GM21447 (cell line): ENCODE results near the gene LRRC25.
"Not testable (repeated sequence)": the region's sequence is repeated elsewhere in the genome, so short reads cannot be mapped to it uniquely, and the experiment has no call there.

Experiments used
- ATAC-seq: cut with Tn5 transposase; IDR thresholded peaks from one replicate; pipeline ENCODE4 v1.9.1; 2021; ENCODE audit not compliant: unreplicated experiment

LRRC25 gene

GRCh38 chr19:18380843-18381242, 16.6 kb downstream of the LRRC25 start:
- no peak for ATAC-seq

- ATAC-seq: no peak
Observed at GRCh38 chr19:18379803-18380747, 17.3 kb downstream of the LRRC25 start.

GRCh38 chr19:18377026-18377425, 20.4 kb downstream of the LRRC25 start:
- no peak for ATAC-seq

DNA sequence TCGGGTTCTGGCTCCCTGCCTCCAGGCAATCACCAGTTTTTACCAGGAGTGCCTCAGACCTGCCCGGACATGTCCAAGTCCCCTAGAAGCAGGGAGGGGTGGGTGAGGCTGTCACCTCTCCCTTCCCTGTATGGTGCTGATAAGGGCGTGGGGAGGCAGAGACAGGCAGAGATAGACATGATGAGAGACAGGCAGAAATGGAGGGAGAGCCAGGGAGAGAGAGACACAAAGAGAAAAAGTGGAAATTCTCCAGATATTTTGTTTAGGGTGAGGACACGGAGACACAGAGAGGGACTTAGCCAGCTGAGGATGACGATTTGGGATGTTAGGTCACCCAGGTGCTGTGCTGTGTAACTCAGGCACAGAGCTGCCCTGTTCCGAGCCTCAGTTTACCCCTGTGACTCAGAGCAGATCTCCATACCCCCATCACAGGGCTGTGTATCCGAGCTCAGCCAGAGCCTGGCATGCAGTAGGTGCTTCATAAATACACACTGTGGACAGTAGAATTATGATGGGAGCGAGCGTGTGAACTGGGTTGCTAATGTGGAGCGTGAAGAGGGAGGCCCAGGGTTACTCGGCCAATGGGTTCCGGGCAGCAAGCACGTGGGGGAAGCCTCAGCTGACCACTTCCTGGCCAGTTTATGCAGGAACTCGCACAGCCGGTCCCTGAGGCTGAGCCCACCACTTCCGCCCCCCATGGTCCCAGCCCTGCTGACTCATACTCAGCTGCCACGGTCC, 23.4 kb downstream of the LRRC25 start:
- ATAC-seq: peak; percentile 76

DNA sequence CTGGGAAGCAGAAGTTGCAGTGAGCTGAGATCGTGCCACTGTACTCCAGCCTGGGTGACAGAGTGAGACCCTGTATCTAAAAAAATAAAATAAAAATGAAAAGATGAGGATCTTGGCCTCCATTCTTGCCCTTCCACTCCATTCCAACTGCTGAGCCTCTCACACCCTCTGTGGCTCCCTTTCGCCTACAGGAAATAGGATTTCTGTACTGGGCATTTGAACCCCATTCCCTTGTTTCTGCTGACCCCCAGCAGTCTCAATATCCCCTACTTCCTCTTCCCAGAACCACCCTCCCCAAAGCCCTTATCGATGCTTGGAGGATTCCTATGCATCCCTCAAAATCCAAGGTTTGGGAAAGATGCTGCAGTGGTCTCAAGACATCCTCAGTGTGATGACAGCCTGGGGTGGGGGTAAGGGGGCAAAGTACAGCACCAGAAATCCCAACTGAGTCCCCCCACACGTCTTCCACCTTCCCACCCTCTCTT, 24.0 kb downstream of the LRRC25 start:
- no peak for ATAC-seq

DNA sequence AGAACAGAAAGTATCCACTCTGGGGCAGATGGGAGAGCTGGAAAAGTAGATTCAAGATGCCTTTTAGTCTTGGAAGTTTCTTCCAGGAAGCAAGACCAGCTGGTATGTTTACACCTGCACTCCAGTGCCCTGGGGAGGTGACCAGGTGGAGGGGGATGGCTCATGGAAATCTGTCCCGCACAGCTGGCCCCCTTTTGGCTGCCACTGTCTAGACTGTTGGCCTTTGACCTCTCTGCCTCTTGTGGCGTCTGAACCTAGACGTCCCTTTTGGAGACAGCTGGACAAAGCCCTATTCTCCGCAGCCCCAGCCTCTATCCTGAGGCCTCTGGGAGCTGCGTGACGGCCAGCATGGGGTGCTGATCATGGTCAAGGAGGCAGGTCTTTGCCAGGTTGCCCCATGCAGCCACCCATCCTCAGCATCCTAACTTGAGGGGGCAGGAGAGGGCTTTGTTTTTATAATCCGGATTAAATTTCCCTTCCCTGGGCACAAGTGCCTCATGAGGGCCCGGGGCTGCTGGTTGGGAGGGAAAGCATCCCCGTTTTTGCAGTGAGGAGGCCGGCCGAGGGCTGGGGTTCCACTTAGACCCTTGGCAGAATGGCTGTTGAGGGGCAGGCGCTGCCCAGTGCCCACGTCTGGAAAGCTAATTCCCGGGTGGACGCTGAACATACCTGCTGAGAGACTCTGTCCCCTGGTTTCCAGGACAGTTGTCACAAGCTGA, 28.8 kb downstream of the LRRC25 start:
- ATAC-seq: no peak

DNA sequence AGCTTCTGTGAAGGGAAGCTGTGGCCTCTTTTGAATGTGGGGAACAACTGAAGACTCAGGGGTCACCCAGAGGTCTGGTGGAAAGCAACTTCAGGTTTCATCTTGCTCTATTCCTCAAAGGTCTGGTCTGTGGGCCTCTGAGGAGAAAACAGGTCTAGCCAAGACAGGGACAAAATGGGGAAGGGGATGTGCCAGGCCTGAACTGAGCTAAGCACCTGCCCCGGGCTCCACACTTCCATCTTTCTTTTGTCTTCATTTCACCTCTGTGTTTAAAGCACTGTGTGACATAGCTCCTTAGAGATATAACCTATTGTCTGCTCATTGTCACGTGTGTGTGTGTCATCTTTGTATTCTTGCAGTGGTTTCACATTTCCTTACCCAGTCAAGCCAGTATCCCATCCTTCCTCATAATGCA, 31.4 kb downstream of the LRRC25 start:
- ATAC-seq: no peak

GRCh38 chr19:18364826-18365528, 32.4 kb downstream of the LRRC25 start:
- no peak for ATAC-seq

DNA sequence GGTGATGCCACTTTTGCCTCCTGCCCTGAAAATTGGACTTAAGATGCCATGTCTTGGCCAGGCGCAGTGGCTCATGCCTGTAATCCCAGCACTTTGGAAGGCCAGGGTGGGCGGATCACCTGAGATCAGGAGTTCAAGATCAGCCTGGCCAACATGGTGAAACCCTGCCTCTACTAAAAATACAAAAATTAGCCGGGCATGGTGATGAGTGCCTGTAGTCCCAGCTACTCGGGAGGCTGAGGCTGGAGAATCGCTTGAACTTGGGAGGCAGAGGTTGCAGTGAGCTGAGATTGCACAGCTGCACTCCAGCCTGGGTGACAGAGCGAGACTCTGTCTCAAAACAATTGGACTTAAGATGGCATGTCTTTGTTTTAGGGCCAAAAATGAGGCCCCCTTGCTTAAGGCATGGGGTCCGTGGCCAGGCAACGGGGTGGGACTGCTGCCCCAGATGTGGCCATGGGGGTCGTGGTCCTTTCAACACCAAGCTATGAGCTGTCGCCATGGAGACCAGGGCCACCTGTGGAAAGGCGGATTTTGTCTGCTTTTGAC, 33.1 kb downstream of the LRRC25 start:
- ATAC-seq: not testable (repeated sequence)

DNA sequence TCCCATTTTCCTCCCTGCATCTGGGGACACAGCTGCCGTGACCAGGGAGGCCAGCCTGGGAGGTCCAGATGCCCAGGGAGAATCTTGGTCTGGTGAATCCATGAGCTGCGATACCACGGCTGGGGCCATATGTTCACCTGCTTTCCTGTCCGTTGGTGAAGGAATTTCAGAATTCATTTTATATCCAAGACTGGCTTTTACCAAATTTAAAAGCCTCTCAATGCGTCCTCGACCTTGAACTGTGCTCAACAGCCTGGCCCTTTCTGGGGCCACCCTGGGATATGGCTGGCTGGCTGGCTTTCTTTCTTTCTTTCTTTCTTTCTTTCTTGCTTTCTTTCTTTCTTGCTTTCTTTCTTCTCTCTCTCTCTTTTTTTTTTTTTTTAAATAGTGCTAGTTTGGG, 33.6 kb downstream of the LRRC25 start:
- no peak for ATAC-seq

DNA sequence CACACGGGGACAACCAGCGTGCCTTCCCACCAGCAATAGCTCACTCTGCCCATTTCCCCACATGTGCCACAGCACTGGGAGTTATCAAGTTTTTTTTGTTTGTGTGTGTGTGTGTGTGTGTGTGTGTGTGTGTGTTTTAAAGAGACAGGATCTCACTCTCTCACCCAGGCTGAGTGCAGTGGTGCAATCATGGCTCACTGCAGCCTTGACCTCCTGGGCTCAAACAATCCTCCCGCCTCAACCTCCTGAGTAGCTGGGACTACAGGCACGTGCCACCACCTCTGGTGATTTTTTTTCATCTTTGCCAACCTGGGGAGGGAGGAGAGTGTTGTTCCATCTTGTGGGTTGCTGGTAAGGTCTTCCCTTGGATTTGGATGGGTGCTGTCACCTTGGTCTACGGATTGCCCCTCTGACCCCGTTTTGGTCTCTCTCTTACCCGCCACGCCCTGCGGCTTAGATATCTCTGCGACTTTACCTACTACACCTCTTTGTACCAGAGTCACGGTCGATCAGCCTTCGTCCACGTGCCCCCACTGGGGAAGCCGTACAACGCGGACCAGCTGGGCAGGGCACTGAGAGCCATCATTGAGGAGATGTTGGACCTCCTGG, 34.4 kb downstream of the LRRC25 start:
- ATAC-seq: no peak

- no peak for ATAC-seq
Observed at GRCh38 chr19:18361646-18362045, 35.8 kb downstream of the LRRC25 start.

DNA sequence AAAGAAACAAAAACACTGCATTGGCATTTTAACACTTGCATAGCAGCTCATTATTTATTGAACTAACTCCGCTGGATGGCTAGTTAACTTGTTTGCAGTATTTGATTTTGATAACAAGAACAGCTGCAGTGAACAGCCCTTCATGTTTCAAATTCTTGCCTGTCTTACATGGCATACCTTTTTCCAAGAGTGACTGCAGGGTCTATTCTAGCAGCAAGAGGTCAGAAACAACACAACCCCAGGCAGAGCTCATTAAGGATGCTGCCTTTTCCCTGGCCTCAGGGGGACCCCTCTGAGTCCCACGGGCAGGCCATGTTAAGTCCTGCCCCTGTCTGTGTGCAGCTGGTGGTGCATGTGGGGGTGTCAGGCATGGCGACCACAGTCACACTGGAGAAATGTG, 40.4 kb downstream of the LRRC25 start:
- no peak for ATAC-seq

- not testable (repeated sequence) for ATAC-seq
Observed at GRCh38 chr19:18354743-18355142, 42.7 kb downstream of the LRRC25 start.

DNA sequence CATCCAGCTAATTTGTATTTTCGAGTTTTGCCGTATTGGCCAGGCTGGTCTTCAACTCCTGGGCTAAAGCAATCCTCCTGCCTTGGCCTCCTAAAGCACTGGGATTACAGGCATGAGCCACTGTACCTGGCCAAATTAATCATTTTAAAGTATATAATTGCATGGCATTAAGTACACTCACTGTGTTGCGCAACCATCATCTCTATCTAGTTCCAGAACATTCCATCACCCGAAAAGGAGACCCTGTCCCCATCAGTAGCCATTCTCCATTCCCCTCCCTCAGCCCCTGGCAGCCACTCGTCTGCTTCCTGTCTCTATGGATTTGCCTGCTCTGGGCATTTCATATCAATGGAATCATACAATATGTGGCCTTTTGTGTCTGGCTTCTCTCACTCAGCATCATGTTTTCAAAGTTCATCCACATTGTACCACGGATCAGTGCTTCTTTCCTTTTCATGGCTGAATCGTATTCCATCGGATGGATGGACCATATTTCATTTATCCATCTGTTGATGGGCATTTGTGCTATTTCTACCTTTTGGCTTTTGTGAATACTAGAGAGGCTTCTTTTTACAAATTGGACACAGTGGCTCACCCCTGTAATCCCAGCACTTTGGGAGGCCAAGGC, 43.9 kb downstream of the LRRC25 start:
- no peak for ATAC-seq

GRCh38 chr19:18351544-18351943, 45.9 kb downstream of the LRRC25 start:
- ATAC-seq: no peak

DNA sequence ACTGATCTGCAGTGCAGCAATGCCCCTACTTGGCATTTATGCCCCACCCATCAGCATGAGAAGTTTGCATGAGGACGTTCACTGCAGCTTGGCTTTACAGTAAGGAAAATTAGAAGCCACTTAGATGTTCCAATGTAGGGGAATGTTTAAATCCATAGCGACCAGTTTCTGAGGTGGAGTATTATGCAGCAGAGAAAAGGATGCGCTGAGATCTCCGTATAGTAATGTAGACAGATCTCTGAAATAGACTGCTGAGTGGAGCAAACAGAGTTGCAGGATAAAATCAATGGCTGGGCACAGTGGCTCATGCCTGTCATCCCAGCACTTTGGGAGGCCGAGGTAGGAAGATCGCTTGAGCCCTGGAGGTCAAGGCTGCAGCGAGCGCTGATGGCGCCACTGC, 46.9 kb downstream of the LRRC25 start:
- ATAC-seq: no peak

DNA sequence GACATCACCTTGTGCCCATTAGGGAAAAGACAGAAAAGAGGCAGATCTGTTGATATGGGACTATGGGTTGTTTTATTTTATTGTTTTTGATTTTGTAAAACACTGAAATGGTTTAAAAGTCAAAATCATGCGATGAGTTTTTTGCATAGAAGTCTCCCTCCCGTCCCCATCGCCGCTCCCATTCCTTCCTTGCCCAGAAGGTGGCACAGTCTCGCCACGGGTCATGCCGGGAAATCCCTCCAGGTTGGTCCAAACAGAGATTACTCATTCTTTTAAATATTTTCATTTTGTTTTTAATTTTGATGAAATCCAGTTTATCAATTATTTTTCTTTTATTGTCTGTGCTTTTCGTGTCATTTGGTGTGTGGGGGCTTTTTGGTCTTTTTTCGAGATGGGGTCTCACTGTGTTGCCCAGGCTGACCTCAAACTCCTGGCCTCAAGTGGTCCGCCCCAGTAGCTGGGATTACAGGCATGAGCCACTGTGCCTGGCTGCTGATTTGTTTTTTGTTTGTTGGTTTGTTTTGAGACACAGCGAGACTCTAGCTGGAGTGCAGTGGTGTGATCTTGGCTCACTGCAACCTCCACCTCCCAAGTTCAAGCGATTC, 47.8 kb downstream of the LRRC25 start:
- no peak for ATAC-seq

DNA sequence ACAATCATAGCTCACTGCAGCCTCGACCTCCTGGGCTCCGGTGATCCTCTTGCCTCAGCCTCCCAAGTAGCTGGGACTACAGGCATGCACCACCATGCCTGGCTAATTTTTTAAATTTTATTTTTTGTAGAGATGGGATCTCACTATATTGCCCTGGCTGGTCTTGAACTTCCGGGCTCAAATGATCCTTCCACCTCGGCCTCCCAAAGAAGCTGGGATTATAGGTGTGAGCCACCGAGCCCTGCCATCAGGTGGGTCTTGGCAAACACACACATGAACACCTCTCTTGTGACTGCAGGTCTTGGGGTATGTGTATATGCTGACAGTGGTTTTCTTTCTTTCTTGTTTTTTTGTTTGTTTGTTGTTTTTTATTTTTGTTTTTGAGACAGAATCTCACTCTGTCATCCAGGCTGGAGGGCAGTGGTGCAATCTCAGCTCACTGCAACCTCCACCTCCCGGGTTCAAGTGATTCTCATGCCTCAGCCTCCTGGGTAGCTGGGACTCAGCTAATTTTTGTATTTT, 48.5 kb downstream of the LRRC25 start:
- ATAC-seq: not testable (repeated sequence)
